ENCODE measurements around the gene INCA1. TPM values are rescaled to one million over a fixed set of nuclear protein-coding genes. Genes with fewer than 3 reads are reported as not detected.

The INCA1 gene
- total RNA-seq, 1 donor from 2014 or later = 0.44 TPM

DNA sequence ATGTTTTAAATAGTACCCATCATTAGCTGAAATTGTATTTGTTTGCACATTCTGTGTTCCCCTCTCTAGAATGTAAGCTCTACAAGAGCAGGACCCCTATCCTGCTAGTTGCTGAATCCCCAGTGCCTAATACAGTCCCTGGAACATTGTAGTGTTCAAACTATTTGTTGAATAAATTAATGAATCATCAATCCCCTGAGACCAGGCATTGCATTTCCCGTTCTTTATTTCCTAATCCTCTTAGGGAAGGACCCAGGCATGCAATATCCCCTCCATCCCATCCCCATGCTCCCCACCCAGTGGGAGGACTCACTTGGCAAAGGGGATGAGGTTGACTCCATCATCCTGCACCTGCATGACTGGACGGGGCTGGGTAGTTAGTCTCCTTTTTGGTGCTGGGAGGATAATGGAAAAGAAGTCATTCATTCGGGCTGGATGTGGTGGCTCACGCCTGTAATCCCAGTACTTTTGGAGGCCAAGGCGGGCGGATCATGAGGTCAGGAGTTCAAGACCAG is 3.2 kb downstream of the INCA1 start:
- TF ChIP-seq, protein P1, sequence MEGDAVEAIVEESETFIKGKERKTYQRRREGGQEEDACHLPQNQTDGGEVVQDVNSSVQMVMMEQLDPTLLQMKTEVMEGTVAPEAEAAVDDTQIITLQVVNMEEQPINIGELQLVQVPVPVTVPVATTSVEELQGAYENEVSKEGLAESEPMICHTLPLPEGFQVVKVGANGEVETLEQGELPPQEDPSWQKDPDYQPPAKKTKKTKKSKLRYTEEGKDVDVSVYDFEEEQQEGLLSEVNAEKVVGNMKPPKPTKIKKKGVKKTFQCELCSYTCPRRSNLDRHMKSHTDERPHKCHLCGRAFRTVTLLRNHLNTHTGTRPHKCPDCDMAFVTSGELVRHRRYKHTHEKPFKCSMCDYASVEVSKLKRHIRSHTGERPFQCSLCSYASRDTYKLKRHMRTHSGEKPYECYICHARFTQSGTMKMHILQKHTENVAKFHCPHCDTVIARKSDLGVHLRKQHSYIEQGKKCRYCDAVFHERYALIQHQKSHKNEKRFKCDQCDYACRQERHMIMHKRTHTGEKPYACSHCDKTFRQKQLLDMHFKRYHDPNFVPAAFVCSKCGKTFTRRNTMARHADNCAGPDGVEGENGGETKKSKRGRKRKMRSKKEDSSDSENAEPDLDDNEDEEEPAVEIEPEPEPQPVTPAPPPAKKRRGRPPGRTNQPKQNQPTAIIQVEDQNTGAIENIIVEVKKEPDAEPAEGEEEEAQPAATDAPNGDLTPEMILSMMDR (IDR thresholded peaks at IDR 0.05; ENCODE audit: partially characterized antibody, unreplicated experiment) = no peak
- Mint-ChIP-seq H3K36me3 (ENCODE audit: unreplicated experiment) (no peaks in the 10 kb centered on the region), H3K4me3 (ENCODE audit: unreplicated experiment) (no peak overlapping the region), H3K9me3 (ENCODE audit: unreplicated experiment) (peaks cover 3% of the 10 kb centered on the region), H3K27me3 (ENCODE audit: unreplicated experiment) (peaks cover 4% of the 10 kb centered on the region), H3K27ac (ENCODE audit: unreplicated experiment) (no peak overlapping the region), H3K4me1 (ENCODE audit: low read depth, unreplicated experiment) (peaks cover 5% of the 10 kb centered on the region)
- DNase-seq = no peak

DNA sequence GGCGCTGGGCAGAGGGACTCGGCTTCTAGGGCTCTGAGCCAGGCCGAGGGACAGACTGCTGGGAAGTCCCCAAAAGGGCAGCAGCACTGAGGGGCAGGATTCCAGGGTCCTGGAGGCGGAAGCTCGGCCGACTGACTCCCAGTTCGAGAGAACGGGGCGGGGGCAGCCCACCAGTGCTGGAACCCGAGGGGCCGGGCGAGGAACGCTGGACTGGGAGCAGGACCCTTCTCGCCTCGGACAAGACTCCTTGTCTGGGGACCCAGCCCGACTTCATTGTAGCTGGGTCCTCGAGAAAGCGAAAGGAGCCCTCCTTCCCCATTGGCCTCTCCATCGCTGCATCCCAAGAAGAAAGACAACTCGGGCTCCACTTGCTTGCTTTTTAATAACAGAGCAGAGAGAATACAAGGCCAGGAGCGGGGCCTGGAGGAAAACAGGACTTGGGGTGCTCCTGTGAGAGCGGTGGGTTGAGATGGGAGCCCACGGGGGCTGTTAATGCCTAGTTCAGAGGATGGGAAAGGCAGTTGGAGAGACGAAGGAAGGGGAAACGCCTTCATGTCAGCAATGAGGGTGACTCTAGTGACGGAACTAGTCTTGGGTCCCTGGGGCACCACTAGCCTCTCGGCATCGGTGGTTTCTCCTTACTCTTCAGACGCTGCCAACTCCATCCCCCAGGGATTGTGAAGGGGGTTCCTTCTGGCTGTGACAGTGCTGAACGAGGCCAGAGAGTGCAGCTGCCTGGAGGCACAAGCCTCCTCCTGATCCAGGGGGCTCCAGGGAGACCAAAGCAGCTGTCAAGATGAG is 9.4 kb downstream of the INCA1 start:
- Mint-ChIP-seq H3K4me1 (ENCODE audit: low read depth, unreplicated experiment) (peaks cover 16% of the 10 kb centered on the region), H3K27me3 (ENCODE audit: unreplicated experiment) (peaks cover 5% of the 10 kb centered on the region), H3K4me3 (ENCODE audit: unreplicated experiment) (peak overlapping the region; percentile 86), H3K9me3 (ENCODE audit: unreplicated experiment) (peaks cover 6% of the 10 kb centered on the region), H3K27ac (ENCODE audit: unreplicated experiment) (peak overlapping the region; percentile 64), H3K36me3 (ENCODE audit: unreplicated experiment) (no peaks in the 10 kb centered on the region)
- DNase-seq = no peak
- TF ChIP-seq, protein P1 (IDR thresholded peaks at IDR 0.05; ENCODE audit: partially characterized antibody, unreplicated experiment) = no peak

DNA sequence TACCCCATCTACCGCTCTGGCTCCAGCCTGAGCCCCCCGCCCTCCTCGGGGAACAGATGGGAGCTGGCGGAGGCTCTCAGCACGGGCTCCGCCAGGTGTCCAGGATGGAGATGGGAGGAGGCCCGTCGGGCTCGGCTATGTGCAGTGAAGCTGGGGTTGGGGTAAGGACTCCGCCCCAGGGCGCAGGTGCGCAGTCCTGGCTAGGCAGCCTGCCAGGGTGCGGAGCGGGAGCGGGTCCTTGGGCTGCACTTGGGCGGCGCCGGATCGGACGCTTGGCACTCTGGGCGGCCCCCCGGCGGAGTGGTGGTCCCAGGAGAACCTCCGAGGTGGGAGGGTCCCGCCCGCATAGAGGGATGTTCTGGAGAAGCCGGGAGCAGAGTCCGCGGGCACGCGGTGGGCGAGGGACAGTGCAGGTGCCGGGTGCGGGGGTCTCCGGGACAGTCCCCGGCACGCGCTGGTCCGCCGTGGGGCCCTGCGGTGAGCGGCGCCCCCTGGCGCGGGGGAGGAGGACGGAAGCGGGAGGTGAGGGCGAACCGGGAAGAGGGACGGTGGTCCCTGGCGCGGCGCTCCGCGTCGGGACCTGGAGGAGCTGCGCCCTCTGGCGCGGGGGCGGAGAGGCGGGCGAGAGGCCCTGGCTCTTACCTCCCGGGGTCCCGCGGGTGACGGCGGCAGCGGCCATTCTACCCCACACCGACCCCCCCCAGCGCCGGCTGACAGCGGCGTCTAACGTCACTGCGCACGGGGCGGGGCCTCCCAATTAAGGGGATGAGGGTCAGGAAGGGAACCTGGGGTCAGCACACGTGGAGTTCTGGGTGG is 10.2 kb downstream of the INCA1 start, which contains the start of gene CAMTA2:
Gene CAMTA2, minus strand, starts transcription at position 725 of the 816 bp plus-strand sequence. CDS start 1,453 bp downstream, outside the sequence.
- peak; percentile 97 for DNase-seq
- H3K4me3 Mint-ChIP-seq (ENCODE audit: unreplicated experiment) = peak within 1 kb of the TSS; percentile 86
- peak within 1 kb of the TSS; percentile 92 for H3K27ac Mint-ChIP-seq (ENCODE audit: unreplicated experiment)
- peaks cover 16% of the 10 kb centered on the region for H3K4me1 Mint-ChIP-seq (ENCODE audit: low read depth, unreplicated experiment)
- peaks cover 5% of the 10 kb centered on the region for H3K27me3 Mint-ChIP-seq (ENCODE audit: unreplicated experiment)
- H3K36me3 Mint-ChIP-seq (ENCODE audit: unreplicated experiment) = peaks cover 4% of the 10 kb centered on the region
- TF ChIP-seq, protein P1 (IDR thresholded peaks at IDR 0.05; ENCODE audit: partially characterized antibody, unreplicated experiment) = peak; percentile 86
- peaks cover 8% of the 10 kb centered on the region for H3K9me3 Mint-ChIP-seq (ENCODE audit: unreplicated experiment)

DNA sequence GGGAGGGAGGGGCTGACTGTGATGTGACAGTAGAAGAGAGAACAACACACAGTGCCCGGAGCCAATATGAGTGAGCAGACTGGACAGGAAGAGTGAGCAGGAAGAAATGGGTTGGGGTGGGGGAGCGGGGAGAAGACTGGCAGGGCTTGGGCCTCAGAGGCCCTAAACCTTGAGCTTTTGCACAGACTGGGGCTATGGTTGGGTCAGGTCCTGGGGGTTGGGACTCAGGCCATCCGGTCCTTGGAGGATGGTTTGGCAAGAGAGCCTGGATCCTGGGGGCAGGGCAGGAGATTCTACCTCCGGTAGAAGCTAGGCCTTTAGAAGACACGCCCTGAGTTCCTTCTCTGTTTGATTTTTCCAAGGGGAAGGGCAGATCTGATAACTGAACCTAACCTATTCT is 10.9 kb downstream of the INCA1 start:
- Mint-ChIP-seq H3K36me3 (ENCODE audit: unreplicated experiment) (peaks cover 6% of the 10 kb centered on the region), H3K4me3 (ENCODE audit: unreplicated experiment) (peak overlapping the region; percentile 86), H3K27ac (ENCODE audit: unreplicated experiment) (peak overlapping the region; percentile 92), H3K9me3 (ENCODE audit: unreplicated experiment) (peaks cover 8% of the 10 kb centered on the region), H3K27me3 (ENCODE audit: unreplicated experiment) (peaks cover 8% of the 10 kb centered on the region), H3K4me1 (ENCODE audit: low read depth, unreplicated experiment) (peaks cover 16% of the 10 kb centered on the region)
- TF ChIP-seq, protein P1 (IDR thresholded peaks at IDR 0.05; ENCODE audit: partially characterized antibody, unreplicated experiment) = no peak
- DNase-seq = no peak

Measured in glutamatergic neuron (in vitro differentiated cells).